GM19452 (cell line): ENCODE results near the gene TRIM16.
"Not testable (repeated sequence)": the region's sequence is repeated elsewhere in the genome, so short reads cannot be mapped to it uniquely, and the experiment has no call there.

ENCODE experiments used
- ATAC-seq: cut with Tn5 transposase; IDR thresholded peaks from one replicate; pipeline ENCODE4 v1.9.1; 2021; ENCODE audit not compliant: unreplicated experiment

TRIM16 gene

DNA sequence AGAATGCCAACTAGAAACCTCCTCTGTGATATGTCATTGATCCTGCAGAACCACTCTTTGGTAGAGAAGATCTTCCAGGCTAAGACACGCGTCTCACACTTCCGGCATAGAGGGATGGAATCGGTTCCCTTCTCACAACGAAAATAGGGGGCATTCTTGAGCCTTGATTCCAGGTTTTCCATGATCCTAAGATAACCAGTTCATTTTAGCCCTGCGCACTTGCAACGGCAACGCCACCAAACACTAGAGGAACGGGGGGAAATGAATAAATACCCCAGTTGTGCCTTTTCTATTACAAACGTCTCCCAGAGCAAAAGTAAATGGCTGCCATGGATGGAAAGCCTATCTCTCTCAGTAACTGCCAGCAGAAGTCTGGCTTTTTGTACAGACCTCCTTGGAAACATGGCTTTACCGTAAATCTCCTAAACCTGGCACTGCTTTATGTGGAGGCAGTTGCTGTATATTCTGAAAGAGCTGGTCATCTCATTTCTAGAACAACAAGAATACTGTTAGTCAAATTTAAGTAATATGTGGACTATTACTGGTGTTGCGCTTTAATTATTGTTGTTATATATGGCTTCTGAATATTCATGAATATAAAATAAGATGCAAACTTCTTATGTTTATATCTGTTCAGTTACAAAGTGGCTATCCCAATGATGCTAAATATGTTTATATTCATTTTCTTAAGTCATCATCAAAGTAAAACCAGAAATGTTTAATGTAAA is 64.6 kb downstream of the TRIM16 start, which contains the start of gene FBXW10B:
Gene FBXW10B, minus strand, starts transcription at position 374 of the 728 bp plus-strand sequence. Its CDS starts 192 bp downstream, at position 182.
- ATAC-seq: not testable (repeated sequence)

DNA sequence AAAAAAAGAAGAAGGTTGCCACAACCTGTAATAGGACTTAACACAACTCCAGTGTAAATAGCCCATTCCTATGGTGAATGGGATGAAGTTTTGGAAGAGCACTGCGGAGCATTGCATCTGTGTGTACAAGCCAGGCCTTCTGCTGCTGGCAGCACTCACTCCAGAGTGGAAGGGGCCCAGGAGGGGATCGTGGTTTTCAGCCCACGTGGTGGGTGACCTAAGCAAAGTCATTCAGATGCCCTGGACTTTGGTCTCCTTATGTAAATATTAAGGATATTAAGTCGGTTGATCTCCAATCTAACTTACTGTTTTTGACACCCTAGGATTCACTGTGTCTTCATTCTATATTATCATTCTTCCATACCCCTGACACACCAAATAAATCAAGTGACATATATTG is 67.3 kb downstream of the TRIM16 start:
- not testable (repeated sequence) for ATAC-seq

DNA sequence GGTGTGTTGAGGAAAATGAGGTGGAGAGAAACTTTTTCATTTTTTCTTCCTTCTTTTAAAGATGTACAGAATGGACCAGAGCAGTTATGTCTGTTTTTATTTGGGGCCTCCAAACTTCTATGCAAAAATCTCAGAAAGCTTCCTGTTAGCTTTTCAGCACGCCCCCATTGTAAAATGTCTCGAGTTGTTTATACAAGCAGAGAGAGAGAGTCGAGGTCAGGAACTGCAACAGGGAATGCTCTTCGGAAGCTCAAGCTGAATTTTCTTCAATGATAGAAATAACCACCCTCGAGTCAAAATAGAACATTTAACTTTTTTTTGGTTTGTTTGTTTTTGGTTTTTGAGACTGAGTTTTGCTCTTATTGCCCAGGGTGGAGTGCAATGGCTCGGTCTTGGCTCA is 68.3 kb downstream of the TRIM16 start:
- ATAC-seq: not testable (repeated sequence)

DNA sequence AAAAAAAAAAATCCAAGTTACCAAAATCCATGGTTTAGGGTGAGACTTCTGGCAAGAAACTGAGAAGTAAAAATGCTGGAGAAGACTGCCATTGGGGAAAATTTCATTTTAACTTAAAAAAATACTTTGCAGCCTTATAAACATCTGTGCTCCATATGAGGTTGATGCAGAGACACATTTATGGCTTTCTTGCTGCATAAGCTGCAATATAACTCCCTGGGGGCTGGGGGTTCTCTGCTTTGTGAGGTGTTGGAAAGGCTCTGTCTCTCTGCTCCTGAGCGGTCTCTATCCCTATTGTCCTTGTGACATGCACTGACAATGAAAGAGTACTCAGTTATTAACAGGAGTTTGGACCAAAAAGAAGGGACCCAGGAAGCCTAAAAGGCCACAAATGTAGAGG is 71.0 kb downstream of the TRIM16 start:
- ATAC-seq: not testable (repeated sequence)

DNA sequence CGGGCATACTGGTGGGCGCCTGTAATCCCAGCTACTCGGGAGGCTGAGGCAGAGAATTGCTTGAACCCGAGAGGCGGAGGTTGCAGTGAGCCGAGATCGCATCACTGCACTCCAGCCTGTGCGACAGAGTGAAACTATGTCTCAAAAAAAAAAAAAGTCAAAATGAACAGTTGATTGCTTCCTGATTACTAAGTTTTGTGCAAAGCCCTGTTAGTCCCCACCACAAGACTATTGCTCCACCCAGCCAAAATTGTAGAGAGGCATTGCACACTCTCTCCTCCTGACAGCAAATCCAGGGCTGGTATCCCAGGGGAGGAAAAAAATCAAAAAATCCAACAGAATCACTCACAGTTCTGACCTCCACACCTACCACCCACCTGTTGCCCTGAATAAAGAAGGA is 91.2 kb downstream of the TRIM16 start:
- ATAC-seq: not testable (repeated sequence)

DNA sequence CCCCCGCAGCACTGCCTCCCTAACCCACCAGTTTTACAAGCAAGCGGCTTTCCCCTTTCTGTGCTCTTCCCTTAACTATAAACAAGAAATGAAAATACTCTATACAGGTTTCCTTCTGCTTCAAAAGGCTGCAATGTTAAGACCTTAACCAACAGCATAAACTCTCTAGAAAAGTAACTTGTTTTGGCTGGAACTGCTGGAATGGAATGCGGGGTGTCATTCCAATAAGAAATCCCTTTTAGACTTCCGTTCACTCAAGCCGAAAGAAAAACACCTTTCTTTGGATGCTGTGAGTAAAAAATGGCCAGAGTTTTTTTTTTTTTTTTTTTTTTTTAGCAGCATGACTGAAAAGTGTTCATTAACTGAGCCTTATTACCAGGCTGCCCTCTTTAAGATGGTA is 92.1 kb downstream of the TRIM16 start:
- ATAC-seq: not testable (repeated sequence)

DNA sequence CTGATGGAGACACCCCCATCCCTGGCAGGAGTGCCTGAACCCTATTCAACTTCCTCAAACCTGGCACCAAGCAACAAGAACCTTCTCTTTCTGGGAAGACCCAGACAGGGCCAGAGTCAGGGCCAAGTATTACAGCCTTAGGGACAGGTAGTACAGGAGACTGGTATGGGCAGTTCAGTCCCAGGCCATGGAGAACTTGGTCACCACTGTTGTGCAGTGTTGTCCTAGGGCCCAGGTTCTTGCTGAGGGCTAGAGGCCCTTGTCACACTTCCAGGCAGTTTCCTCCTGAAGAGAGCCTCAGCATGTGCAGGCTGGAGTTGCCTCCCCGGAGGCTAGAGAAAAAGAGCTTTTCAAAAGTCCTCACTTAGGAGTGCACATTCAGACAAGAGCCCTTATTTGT is 93.3 kb downstream of the TRIM16 start:
- not testable (repeated sequence) for ATAC-seq

DNA sequence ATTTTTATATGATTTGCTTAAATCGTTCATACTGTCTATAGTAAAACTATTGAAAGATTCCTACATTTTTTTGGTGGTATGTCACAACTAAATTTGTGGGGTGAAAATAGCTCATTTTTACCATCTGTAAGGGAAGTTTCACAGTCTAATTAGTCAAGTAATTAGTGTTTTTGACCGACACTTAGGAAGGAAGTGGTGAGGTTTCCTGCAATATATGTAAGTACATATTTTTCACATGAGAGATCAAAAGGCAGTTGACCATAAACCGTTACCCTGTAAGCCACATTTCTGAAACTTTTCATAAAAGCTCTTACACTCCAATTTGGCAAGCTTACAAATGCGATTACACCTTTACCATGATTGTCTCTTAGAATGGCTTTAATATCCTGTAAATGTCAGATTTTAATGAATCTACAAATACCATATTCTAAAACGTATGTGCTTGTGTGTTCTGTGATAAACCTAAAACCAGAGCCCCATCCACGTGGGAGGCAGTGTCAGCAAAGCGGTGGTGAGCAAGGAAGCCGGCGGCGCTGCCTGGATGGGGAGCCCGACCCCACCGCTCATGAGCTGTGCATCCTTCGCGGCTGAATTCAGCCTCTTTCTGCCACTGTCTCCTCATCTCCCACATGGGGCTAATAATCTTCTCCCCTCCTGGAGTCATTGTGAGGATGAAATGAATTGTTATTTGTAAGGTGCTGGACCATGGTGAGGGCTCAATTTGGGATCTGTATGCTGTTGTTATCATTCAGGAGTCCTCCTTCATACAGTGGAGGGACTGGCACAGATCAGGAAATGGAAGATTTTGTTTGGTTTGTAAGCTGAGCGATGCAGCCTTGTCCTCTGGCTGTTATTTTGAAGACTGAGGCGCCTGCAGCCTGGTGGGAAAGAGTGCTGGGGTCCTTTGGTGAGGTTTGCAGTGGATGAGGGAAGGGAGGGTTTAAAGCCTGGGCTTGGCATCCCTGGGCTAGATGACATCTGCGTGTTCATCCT is 94.3 kb downstream of the TRIM16 start:
- ATAC-seq: peak; percentile 69

DNA sequence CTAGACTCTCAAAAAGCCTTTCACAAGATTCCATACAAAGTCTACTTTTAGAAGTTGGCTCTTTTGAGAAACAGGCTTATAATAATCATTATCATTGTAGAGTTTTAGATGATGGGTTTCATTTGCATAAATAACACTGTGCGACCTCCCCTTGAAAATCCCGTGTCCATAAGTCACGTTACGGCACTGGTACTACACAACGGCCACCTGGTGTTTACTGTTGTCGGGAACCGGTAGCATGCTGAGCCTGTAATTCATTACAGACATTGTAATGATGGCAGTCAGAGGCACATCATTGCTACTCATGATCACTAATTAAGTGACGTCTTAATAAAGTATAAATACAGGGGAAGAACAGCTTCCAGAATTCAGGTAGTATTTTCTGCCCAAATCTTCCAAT is 96.1 kb downstream of the TRIM16 start:
- ATAC-seq: not testable (repeated sequence)

DNA sequence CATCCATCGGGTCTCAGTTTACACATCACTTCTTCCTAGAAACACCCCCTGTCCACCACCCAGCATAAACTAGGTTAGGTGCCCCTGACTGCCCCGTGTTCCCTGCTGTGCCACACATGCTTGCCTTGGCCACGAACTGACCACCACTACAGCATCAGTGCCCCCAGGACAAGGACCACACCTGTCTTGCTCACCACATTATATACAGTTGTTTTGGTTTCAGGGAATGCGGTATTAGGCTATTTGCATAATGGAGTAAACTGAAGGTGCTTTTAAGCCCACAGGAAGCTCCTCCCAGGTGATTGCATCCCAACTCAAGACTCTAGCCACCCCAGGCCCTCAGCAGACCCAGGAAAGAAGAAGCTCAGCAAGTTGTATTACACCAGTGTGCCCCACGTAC is 100.8 kb downstream of the TRIM16 start:
- ATAC-seq: not testable (repeated sequence)

DNA sequence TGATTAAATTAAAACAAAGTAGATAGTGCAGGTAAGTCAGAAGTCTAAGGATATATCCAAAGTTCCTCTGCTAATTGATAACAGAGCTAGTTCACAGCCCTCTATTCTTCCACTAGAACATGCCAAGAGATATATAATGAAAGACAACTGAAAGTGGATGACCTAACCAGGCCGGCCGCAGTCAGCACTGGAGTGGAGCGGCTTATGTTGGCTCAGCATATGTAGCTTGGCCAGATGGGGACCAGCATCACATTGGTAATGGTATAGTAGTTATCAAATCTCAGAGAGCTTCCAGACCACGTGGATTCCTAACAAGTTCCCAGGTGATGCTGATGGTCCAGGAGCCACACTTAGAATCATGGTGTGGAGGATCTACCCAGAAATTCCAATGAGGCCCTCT is 102.6 kb downstream of the TRIM16 start:
- ATAC-seq: not testable (repeated sequence)
